OCI-LY1 (cell line): Measurements from ENCODE around the gene METTL25.

Experiments
- H2AFZ ChIP-seq: fragments of 200-600 bp; sonication (generic), shearing (Covaris generic); 2 replicates; pipeline ENCODE4 v1.6.0; 2014; ENCODE audit warnings: antibody characterized with exemption, mild to moderate bottlenecking, low read length
- H3F3A ChIP-seq: fragments of 200-600 bp; sonication (generic), shearing (Covaris generic); 2 replicates; pipeline ENCODE4 v1.6.0; 2014; ENCODE audit warnings: mild to moderate bottlenecking, antibody characterized with exemption, low read length, moderate library complexity; ENCODE audit not compliant: insufficient read depth
- H3K27ac ChIP-seq: fragments of 200-600 bp; sonication (generic); 2 replicates; pipeline ENCODE4 v1.5.1; 2014; ENCODE audit warnings: low read length, mixed run types, mild to moderate bottlenecking, low read depth; ENCODE audit not compliant: poor library complexity, severe bottlenecking
- H3K27me3 ChIP-seq: fragments of 200-600 bp; sonication (generic); 2 replicates; pipeline ENCODE4 v1.6.0; 2014; ENCODE audit warnings: antibody characterized with exemption, mild to moderate bottlenecking, low read length, moderate library complexity; ENCODE audit not compliant: insufficient read depth
- H3K36me3 ChIP-seq: fragments of 200-600 bp; sonication (generic); 2 replicates; pipeline ENCODE4 v1.6.1; 2014; ENCODE audit warnings: mild to moderate bottlenecking, antibody characterized with exemption, low read length, moderate library complexity, mixed read lengths; ENCODE audit not compliant: insufficient read depth
- H3K4me1 ChIP-seq: fragments of 200-600 bp; sonication (generic); 2 replicates; pipeline ENCODE4 v1.5.1; 2014; ENCODE audit warnings: mild to moderate bottlenecking, low read length, moderate library complexity; ENCODE audit not compliant: insufficient read depth, severe bottlenecking
- H3K4me2 ChIP-seq: fragments of 200-600 bp; sonication (generic), shearing (Covaris generic); 2 replicates; pipeline ENCODE4 v1.6.1; 2014; ENCODE audit warnings: low read length
- H3K4me3 ChIP-seq: fragments of 200-600 bp; sonication (generic); 2 replicates; pipeline ENCODE4 v1.5.1; 2014; ENCODE audit warnings: low read length, low read depth, mild to moderate bottlenecking, mixed read lengths; ENCODE audit not compliant: poor library complexity, severe bottlenecking
- H3K79me2 ChIP-seq: fragments of 200-600 bp; shearing (Covaris generic); 2 replicates; pipeline ENCODE4 v1.6.1; 2016; ENCODE audit warnings: mixed run types, low read length, mixed read lengths; ENCODE audit not compliant: insufficient read depth
- H3K9ac ChIP-seq: fragments of 200-600 bp; sonication (generic), shearing (Covaris generic); 2 replicates; pipeline ENCODE4 v1.6.1; 2014; ENCODE audit warnings: mild to moderate bottlenecking, low read length, mixed read lengths
- H3K9me2 ChIP-seq: fragments of 200-600 bp; sonication (generic), shearing (Covaris generic); 2 replicates; pipeline ENCODE4 v1.6.1; 2014; ENCODE audit warnings: low read depth, mild to moderate bottlenecking, low read length, mixed read lengths
- H3K9me3 ChIP-seq: fragments of 200-600 bp; shearing (Covaris generic); 2 replicates; pipeline ENCODE4 v1.6.1; 2014; ENCODE audit warnings: low read length, mixed read lengths
- H4K20me1 ChIP-seq: fragments of 200-600 bp; sonication (generic), shearing (Covaris generic); 2 replicates; pipeline ENCODE4 v1.6.0; 2016; ENCODE audit warnings: mild to moderate bottlenecking, low read length; ENCODE audit not compliant: insufficient read depth
- EZH2 ChIP-seq: fragments of 200-600 bp; sonication (generic), shearing (Covaris generic); IDR thresholded peaks from 2 replicates; pipeline ENCODE4 v1.8.0; 2017; ENCODE audit warnings: borderline replicate concordance, mixed run types, mild to moderate bottlenecking, antibody characterized with exemption, low read length, moderate library complexity, mixed read lengths
- TF ChIP-seq, protein P1 (sequence below): fragments of 200-600 bp; sonication (generic), shearing (Covaris generic); IDR thresholded peaks from 2 replicates; pipeline ENCODE4 v1.5.1; 2017; ENCODE audit warnings: mild to moderate bottlenecking, antibody characterized with exemption, low read length, moderate library complexity, mixed read lengths

METTL25 gene

DNA sequence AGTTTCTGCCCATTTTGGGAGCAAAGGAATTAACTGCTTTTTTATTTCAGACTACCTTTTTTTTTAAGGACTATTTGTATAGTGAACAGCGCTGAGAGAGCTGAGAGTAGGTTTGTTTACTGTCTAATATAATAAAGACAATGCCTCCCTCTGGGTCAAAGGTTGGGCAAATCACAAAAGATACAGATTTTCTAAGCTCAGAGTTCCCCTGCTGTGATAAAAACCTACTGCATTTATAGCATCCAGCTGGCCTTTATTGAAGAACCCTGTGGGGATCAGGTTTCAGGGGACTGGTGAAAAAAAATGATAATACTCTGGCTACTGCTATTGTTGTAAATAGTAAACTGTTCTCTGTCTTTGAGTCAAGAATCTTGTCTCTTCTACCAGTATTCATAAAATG lies 28.8 kb upstream of the METTL25 start:
- Histone ChIP-seq H3K4me1 (no peaks in the 10 kb centered on the region), H4K20me1 (no peaks in the 10 kb centered on the region), H2AFZ (no peak overlapping the region), H3K27ac (no peak overlapping the region), H3K4me3 (no peak overlapping the region), H3K9ac (no peak overlapping the region), H3K27me3 (no peaks in the 10 kb centered on the region), H3K79me2 (no peaks in the 10 kb centered on the region), H3K9me3 (no peaks in the 10 kb centered on the region), H3F3A (no peaks in the 10 kb centered on the region), H3K36me3 (no peaks in the 10 kb centered on the region), H3K9me2 (no peaks in the 10 kb centered on the region), H3K4me2 (no peak overlapping the region)
- TF ChIP-seq EZH2: no peak
- TF ChIP-seq, protein P1, sequence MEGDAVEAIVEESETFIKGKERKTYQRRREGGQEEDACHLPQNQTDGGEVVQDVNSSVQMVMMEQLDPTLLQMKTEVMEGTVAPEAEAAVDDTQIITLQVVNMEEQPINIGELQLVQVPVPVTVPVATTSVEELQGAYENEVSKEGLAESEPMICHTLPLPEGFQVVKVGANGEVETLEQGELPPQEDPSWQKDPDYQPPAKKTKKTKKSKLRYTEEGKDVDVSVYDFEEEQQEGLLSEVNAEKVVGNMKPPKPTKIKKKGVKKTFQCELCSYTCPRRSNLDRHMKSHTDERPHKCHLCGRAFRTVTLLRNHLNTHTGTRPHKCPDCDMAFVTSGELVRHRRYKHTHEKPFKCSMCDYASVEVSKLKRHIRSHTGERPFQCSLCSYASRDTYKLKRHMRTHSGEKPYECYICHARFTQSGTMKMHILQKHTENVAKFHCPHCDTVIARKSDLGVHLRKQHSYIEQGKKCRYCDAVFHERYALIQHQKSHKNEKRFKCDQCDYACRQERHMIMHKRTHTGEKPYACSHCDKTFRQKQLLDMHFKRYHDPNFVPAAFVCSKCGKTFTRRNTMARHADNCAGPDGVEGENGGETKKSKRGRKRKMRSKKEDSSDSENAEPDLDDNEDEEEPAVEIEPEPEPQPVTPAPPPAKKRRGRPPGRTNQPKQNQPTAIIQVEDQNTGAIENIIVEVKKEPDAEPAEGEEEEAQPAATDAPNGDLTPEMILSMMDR: no peak

GRCh38 chr12:82350161-82350560 lies 8.2 kb upstream of the METTL25 start:
- H3K36me3 ChIP-seq: peaks cover 37% of the 10 kb centered on the region

DNA sequence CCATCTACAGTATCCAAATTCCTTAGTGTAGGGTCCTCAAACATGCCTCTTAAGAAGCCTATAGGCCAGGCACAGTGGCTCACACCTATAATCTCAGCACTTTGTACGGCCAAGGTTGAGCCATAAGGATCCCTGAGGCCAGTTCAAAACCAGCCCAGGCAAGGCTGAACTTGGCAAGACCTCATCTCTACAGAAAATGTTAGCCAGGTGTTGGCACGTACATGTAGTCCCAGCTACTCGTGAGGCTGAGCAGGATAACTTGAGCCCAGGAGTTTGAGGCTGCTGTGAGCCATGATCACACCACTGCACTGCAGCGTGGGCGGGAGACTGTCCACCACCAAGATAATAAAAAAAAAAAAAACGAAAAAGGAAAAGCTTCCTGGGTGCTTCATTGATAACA lies 6.9 kb upstream of the METTL25 start:
- TF ChIP-seq, protein P1: no peak
- no peak for TF ChIP-seq EZH2

More at GRCh38 chr12:82350161-82350560, 8.2 kb upstream of the METTL25 start:
- Histone ChIP-seq H3K27me3 (no peaks in the 10 kb centered on the region), H3K9ac (no peak overlapping the region), H3K4me1 (no peaks in the 10 kb centered on the region), H3K4me2 (no peak overlapping the region), H4K20me1 (no peaks in the 10 kb centered on the region), H3K4me3 (no peak overlapping the region), H3K27ac (no peak overlapping the region), H2AFZ (no peak overlapping the region), H3K9me2 (no peaks in the 10 kb centered on the region), H3F3A (no peaks in the 10 kb centered on the region), H3K9me3 (no peaks in the 10 kb centered on the region), H3K79me2 (no peaks in the 10 kb centered on the region)
- TF ChIP-seq, protein P1: no peak
- no peak for TF ChIP-seq EZH2

More for the DNA sequence above, 6.9 kb upstream of the METTL25 start:
- peaks cover 49% of the 10 kb centered on the region for H3K36me3 ChIP-seq
- peaks cover 2% of the 10 kb centered on the region for H3K4me1 ChIP-seq
- H2AFZ ChIP-seq: no peak overlapping the region
- H3K9me3 ChIP-seq: no peaks in the 10 kb centered on the region
- no peak overlapping the region for H3K27ac ChIP-seq
- no peaks in the 10 kb centered on the region for H3K27me3 ChIP-seq
- H3K4me2 ChIP-seq: no peak overlapping the region
- peaks cover 2% of the 10 kb centered on the region for H3K79me2 ChIP-seq
- no peak overlapping the region for H3K9ac ChIP-seq
- H3K4me3 ChIP-seq: no peak overlapping the region
- no peaks in the 10 kb centered on the region for H3F3A ChIP-seq
- H4K20me1 ChIP-seq: no peaks in the 10 kb centered on the region
- no peaks in the 10 kb centered on the region for H3K9me2 ChIP-seq
